HEK293T (cell line): Measurements from ENCODE around the gene NSF.

Experiments used
- CTCF ChIA-PET: fragments of 350-600 bp; formaldehyde crosslinking; extraction: SDS; loops from one replicate; lab custom pipeline; 2021; ENCODE audit warnings: antibody characterized with exemption, inconsistent platforms; lab: Yijun Ruan, JAX
- POLR2A ChIA-PET: fragments of 350-600 bp; formaldehyde crosslinking; extraction: SDS; loops from one replicate; lab custom pipeline; 2020; ENCODE audit warnings: antibody characterized with exemption, inconsistent platforms; lab: Yijun Ruan, JAX
- DNase-seq: peaks from one replicate; pipeline ENCODE4 v3.0.0; 2012; ENCODE audit warnings: mixed read lengths; ENCODE audit errors: extremely low spot score
- ARNT ChIP-seq: fragments of 450-650 bp; IDR thresholded peaks from 2 replicates; pipeline ENCODE4 v1.6.1; 2017; ENCODE audit warnings: mild to moderate bottlenecking
- CTBP1 ChIP-seq: fragments of 450-650 bp; IDR thresholded peaks from 2 replicates; pipeline ENCODE4 v1.6.1; 2016; ENCODE audit warnings: borderline replicate concordance
- ELF4 ChIP-seq: fragments of 450-650 bp; IDR thresholded peaks from 2 replicates; pipeline ENCODE4 v1.6.1; 2017; ENCODE audit warnings: antibody characterized with exemption
- FOXA1 ChIP-seq: fragments of 450-650 bp; IDR thresholded peaks from 2 replicates; pipeline ENCODE4 v1.6.1; 2016; ENCODE audit warnings: mild to moderate bottlenecking
- FOXK2 ChIP-seq: fragments of 450-650 bp; IDR thresholded peaks from 2 replicates; pipeline ENCODE4 v1.6.1; 2016; ENCODE audit warnings: mild to moderate bottlenecking
- FOXM1 ChIP-seq: fragments of 450-650 bp; IDR thresholded peaks from 2 replicates; pipeline ENCODE4 v1.6.1; 2017; ENCODE audit warnings: mild to moderate bottlenecking, borderline replicate concordance
- HDGF ChIP-seq: fragments of 450-650 bp; IDR thresholded peaks from 2 replicates; pipeline ENCODE4 v1.6.1; 2017; ENCODE audit warnings: antibody characterized with exemption, borderline replicate concordance
- L3MBTL2 ChIP-seq: fragments of 450-650 bp; conservative IDR thresholded peaks from 2 replicates; pipeline ENCODE4 v1.6.1; 2016; ENCODE audit warnings: mild to moderate bottlenecking
- LEF1 ChIP-seq: fragments of 450-650 bp; IDR thresholded peaks from 2 replicates; pipeline ENCODE4 v1.6.1; 2017; ENCODE audit warnings: mild to moderate bottlenecking, borderline replicate concordance
- NFRKB ChIP-seq: fragments of 450-650 bp; IDR thresholded peaks from 2 replicates; pipeline ENCODE4 v1.6.1; 2016; ENCODE audit warnings: mild to moderate bottlenecking, moderate library complexity
- SP1 ChIP-seq: fragments of 450-650 bp; IDR thresholded peaks from 2 replicates; pipeline ENCODE4 v1.6.1; 2017
- SUZ12 ChIP-seq: fragments of 450-650 bp; IDR thresholded peaks from 2 replicates; pipeline ENCODE4 v1.6.1; 2016; ENCODE audit warnings: mild to moderate bottlenecking
- TARDBP ChIP-seq: fragments of 450-650 bp; IDR thresholded peaks from 2 replicates; pipeline ENCODE4 v1.6.1; 2016
- ZNF384 ChIP-seq: fragments of 450-650 bp; IDR thresholded peaks from 2 replicates; pipeline ENCODE4 v1.6.1; 2016
- TF ChIP-seq, protein P1 (sequence below): fragments of 450-650 bp; IDR thresholded peaks from 2 replicates; pipeline ENCODE4 v1.6.1; 2016

The NSF gene

DNA sequence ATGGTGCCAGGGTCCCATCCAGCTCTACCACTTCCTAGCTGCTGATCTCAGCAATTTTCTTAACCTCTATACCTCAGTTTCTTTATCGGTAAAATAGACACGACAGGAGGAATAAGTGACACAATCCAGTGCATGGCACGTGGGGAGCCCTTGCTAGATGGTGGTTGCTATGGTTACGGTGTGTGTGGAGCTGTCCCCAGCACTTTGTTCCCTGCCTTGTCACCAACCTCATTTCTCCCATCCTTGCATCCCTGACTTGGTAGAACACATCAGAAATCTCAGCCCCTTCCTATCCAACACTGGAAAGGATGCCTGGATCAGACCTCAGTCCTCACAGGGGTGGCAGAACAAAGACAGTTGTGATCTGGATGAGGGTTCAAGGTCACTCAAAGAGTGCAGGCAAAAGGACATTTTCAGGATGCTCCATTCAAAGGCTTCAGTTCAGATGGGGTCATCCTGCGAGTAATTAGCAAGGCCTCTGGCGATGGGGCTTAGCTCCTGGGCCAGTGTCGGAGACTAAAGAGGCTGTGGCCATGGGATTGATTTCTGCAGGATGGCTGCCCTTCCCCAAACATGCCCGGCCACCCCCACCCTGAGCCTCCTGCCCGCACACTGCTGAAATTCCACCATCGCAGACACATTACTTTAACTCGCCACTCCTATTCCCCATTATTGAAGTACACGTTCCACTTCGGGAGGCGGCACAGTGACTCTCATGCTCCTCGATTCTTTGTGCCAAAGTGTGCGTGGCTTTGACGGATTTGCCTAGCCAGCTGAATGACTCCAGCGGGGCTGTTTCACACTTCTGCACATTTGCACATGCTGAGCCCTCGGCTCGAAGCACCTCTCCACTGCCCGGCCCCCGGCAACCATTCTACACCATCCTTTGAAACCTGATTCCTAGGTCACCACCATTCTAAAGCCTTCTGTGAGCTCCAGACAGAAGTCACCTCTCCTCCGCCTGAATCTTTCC lies 187.8 kb downstream of the NSF start:
- TF ChIP-seq FOXA1: no peak
- DNase-seq: no peak
- POLR2A ChIA-PET: no interaction called here
- CTCF ChIA-PET: no interaction called here

DNA sequence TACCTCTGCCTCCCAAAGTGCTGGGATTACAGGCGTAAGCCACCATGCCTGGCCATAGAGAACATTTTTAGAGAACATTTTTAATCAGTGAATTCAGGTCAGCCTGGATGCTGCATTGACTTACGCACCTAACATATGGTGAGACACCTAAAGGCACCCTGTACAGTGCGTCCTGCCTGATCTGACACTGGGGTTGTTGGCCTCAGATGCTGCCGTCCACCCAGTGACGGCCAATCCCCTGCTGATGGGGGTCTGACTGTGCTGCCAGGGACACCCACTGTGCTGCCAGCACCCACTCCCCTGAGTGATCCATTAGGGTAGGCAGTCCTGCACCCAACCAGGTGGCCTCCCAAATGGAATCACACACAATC lies 189.5 kb downstream of the NSF start:
- ChIA-PET CTCF (no interaction called here), POLR2A (no interaction called here)
- DNase-seq: no peak
- TF ChIP-seq FOXA1 (no peak), HDGF (no peak)
- TF ChIP-seq, protein P1, sequence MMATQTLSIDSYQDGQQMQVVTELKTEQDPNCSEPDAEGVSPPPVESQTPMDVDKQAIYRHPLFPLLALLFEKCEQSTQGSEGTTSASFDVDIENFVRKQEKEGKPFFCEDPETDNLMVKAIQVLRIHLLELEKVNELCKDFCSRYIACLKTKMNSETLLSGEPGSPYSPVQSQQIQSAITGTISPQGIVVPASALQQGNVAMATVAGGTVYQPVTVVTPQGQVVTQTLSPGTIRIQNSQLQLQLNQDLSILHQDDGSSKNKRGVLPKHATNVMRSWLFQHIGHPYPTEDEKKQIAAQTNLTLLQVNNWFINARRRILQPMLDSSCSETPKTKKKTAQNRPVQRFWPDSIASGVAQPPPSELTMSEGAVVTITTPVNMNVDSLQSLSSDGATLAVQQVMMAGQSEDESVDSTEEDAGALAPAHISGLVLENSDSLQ: no peak

DNA sequence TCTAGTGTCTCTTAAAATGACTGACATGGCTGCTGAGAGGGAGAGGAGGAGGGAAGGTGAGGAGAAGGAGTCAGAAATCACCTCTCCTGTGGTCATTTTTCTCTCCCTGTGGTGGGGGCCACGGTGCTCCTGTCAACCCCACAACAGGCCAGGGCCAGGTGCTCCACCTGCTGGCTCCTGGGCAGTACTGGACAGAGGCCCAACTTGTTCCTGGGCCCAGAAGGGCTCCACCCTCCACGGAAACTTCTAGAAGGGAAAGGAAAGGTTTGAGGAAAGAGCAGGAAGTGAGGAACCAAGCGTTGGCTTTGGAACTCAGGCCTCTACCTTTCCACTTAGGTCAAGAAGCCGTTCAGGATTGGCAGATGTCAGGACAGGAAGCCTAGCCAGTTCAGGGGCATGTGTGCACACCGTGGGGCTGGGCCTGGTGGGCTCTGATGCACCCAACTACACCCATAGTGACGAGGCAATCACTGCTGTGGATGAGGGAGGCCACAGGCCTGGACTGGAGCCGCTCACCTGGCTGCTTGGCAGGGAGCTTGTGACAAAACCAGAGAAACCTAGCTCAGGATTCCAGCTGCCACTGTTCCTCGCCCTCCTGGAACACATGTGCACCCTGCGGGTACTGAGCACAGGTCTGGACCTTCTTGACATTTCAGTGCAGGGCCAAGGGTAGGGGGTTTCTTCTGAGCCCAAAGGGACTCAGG lies 191.9 kb downstream of the NSF start:
- peak; percentile 63 for DNase-seq
- CTCF ChIA-PET: interaction anchor here (0.5 kb wide), 1 partner anchor 8 kb away, joined by 3 read pairs; no protein-coding TSS in a partner anchor
- TF ChIP-seq HDGF: no peak
- TF ChIP-seq ELF4: no peak
- no peak for TF ChIP-seq NFRKB
- no peak for TF ChIP-seq ZNF384
- no peak for TF ChIP-seq LEF1

DNA sequence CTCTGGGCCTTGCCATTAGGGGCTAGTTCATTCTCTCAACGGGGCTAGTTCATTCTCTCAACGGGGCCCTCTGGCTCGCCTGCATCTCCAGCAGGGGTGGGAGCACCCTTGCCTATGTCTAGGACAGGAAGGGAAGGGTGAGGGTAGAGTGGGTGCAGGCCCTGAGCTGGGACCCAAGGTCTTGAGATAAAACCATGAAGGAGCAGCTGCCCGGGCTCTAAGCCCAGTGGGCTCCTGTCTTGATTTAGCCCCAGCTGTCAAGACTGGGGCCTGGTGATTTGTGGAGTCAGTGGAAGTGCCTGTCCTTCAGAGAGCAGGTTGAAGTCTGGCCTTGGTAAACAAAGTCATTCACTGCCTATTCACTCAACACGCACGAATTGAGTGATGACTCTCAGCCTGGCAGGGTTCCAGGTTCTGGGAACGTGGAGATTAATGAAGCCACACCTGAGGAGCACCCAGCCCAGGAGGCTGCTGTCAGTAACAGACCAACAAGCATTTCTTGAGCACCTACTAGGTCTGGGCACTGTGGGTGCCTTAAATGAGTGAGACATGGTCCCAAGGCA lies 192.6 kb downstream of the NSF start:
- ChIA-PET CTCF (interaction anchor here (0.5 kb wide), 1 partner anchor 9 kb away, joined by 3 read pairs; no protein-coding TSS in a partner anchor), POLR2A (interaction anchor here (2.3 kb wide), 1 partner anchor 12 kb away, joined by 6 read pairs; no protein-coding TSS in a partner anchor)
- no peak for DNase-seq
- TF ChIP-seq CTBP1: no peak
- no peak for TF ChIP-seq FOXM1
- TF ChIP-seq ZNF384: no peak
- no peak for TF ChIP-seq LEF1
- TF ChIP-seq, protein P1: no peak
- no peak for TF ChIP-seq FOXK2
- no peak for TF ChIP-seq FOXA1
- no peak for TF ChIP-seq SUZ12
- TF ChIP-seq ELF4: no peak
- no peak for TF ChIP-seq HDGF
- TF ChIP-seq NFRKB: no peak
- TF ChIP-seq ARNT: no peak
- no peak for TF ChIP-seq SP1

More for the DNA sequence above, 191.9 kb downstream of the NSF start:
- POLR2A ChIA-PET: interaction anchor here (2.3 kb wide), 1 partner anchor 12 kb away, joined by 6 read pairs; no protein-coding TSS in a partner anchor

DNA sequence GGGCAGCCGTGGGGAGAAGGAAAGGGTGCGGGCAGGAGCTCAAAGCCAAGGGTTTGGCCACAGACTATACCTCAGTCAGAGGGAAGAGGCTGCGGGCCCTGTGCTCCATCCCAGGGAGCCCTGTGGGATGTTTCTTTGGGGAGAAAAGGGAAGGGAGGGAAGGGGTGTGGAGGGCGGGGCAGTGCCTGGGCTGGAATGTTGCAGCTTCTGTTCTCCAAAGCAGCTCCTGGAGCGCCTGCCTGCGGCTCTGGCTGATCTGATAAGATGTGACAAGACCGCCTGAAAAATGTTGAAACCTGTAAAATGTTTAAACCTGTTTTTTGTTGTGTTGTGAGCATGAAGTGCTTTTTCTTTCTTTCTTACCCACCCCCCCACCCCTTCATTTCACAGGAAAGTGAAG lies 195.2 kb downstream of the NSF start:
- TF ChIP-seq FOXA1 (no peak), SP1 (no peak), ZNF384 (no peak), TARDBP (no peak), FOXM1 (no peak), NFRKB (no peak), ARNT (no peak), CTBP1 (no peak), HDGF (no peak), SUZ12 (no peak), L3MBTL2 (no peak)
- TF ChIP-seq, protein P1: no peak
- POLR2A ChIA-PET: interaction anchor here (0.8 kb wide), 1 partner anchor 15 kb away, joined by 3 read pairs; no protein-coding TSS in a partner anchor
- DNase-seq: no peak
- CTCF ChIA-PET: no interaction called here

DNA sequence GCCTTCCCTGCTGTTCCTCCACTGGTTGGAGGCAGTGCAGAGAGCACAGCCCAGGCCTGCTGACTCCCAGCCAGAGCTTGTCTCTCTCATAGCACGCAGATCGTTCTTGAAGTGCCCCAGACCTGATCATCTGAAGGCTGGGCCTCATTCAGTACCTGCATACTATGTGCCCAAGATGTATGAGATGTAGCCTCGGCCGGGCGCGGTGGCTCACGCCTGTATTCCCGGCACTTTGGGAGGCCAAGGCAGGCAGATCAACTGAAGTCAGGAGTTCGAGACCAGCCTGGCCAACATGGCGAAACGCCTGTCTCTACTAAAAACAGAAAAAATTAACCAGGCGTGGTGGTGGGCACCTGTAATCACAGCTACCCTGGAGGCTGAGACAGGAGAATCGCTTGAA lies 197.0 kb downstream of the NSF start:
- DNase-seq: no peak
- ChIA-PET POLR2A (no interaction called here), CTCF (no interaction called here)
- no peak for TF ChIP-seq FOXA1
- TF ChIP-seq NFRKB: no peak
- TF ChIP-seq L3MBTL2: no peak
- TF ChIP-seq SP1: no peak
- no peak for TF ChIP-seq FOXM1
- TF ChIP-seq LEF1: no peak
- TF ChIP-seq FOXK2: no peak
- no peak for TF ChIP-seq ARNT
- no peak for TF ChIP-seq ZNF384
- TF ChIP-seq, protein P1: no peak
- TF ChIP-seq ELF4: no peak
- no peak for TF ChIP-seq TARDBP
